Left lung (tissue), 10 donors: ENCODE results near the gene CADM2. TPM values are rescaled to one million over a fixed set of nuclear protein-coding genes. Genes with fewer than 3 reads are reported as not detected.
"Not testable (repeated sequence)": the region's sequence is repeated elsewhere in the genome, so short reads cannot be mapped to it uniquely, and the experiment has no call there.

Experiments used
- ATAC-seq: fragments of 200-7000 bp; cut with Tn5 transposase; one replicate; pipeline ENCODE4 v1.9.1; 2020; ENCODE audit warnings: moderate library complexity
- DNase-seq, 4 donors: peaks; one replicate each; pipeline ENCODE4 v3.0.0-alpha.2; 2013 to 2020
- H3K27ac ChIP-seq, 2 donors: fragments of 200-600 bp; sonication (generic) in 1 of 2; one replicate each; pipeline versions ENCODE4 v1.5.0 to v1.8.0; 2020 to 2021
- H3K27me3 ChIP-seq, 2 donors: fragments of 200-600 bp; sonication (generic) in 1 of 2; one replicate each; pipeline versions ENCODE4 v1.5.0 to v1.8.0; 2020 to 2021
- H3K36me3 ChIP-seq, 2 donors: fragments of 200-600 bp; sonication (generic) in 1 of 2; one replicate each; pipeline versions ENCODE4 v1.5.0 to v1.8.0; 2020 to 2021
- H3K4me1 ChIP-seq, 2 donors: fragments of 200-600 bp; one replicate each; pipeline ENCODE4 v1.8.0; 2021
- H3K4me3 ChIP-seq, 2 donors: fragments of 200-600 bp; sonication (generic) in 1 of 2; one replicate each; pipeline versions ENCODE4 v1.5.0 to v1.8.0; 2020 to 2021; ENCODE audit warnings: mild to moderate bottlenecking in 1 of 2
- H3K9me3 ChIP-seq, 2 donors: fragments of 200-600 bp; sonication (generic) in 1 of 2; one replicate each; pipeline versions ENCODE4 v1.5.0 to v1.8.0; 2020 to 2021
- CTCF ChIP-seq, 2 donors: fragments of 200-600 bp; sonication (generic) in 1 of 2; IDR thresholded peaks; one replicate each; pipeline versions ENCODE4 v1.5.0 to v1.8.0; 2021; ENCODE audit warnings: antibody characterized with exemption in 2 of 2
- intact Hi-C, 2 donors: fragments of 100-400 bp; cut with DNase I; formaldehyde crosslinking; loops; one replicate each; pipeline versions ENCODE4 v1.11.2 to v1.14.2; 2022
- polyA plus RNA-seq, 6 donors: library from polyadenylated mRNA; unstranded; fragments of 120-200 nt; gene quantifications; one replicate each; pipeline ENCODE4 v1.2.1, GENCODE V29; 2013; ENCODE audit not compliant: insufficient read length in 6 of 6
- total RNA-seq, 2 donors: library from RNA; stranded (reverse); fragmentation: NEBNext Ultra II Directional; extraction: Animal tissue kit (Norgen Biotek cat#: 25700); gene quantifications; one replicate each; pipeline ENCODE4 v1.2.1, GENCODE V29; 2021
- donor health status: DM: no; HTN: yes; CAD: no.
- donor health status: DM: no; HTN: no; CAD: no.

Gene CADM2
- total and polyA plus RNA-seq, 8 donors: 0.16 to 2.3 (median 0.74) TPM

DNA sequence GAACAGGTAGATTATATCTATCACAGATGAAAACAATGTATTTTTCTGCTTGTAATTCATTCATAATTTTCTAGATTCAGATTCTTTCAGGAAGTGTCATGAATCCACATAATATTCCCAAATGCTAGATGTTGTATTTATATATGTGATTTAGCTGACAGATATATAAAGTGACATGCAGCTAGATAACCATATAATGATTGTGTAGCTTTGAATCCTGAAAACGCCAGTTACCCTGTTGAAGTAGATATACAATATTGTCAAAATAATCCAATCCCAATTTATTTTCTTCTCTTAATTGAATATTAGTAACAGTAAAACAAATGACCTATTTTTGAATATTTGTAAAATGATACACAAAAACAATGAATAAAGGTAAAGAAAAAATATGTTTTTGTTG, 738.4 kb downstream of the CADM2 start:
- no peak for DNase-seq
- Histone ChIP-seq H3K9me3 (peaks cover 0 to 13% of the 10 kb centered on the region in 2 donors), H3K27me3 (no peaks in the 10 kb centered on the region), H3K27ac (no peak overlapping the region), H3K4me1 (no peaks in the 10 kb centered on the region), H3K36me3 (no peaks in the 10 kb centered on the region), H3K4me3 (no peak overlapping the region)
- intact Hi-C loops: no loop called here
- TF ChIP-seq CTCF (IDR thresholded peaks at IDR 0.05): no peak
- no peak for ATAC-seq

GRCh38 chr3:85706130-85706529, 747.3 kb downstream of the CADM2 start:
- H3K4me3 ChIP-seq: no peak overlapping the region
- intact Hi-C loops: no loop called here

GRCh38 chr3:85708325-85708724, 749.5 kb downstream of the CADM2 start:
- H3K4me3 ChIP-seq, DNase-seq, H3K36me3 ChIP-seq, H3K27me3 ChIP-seq, intact Hi-C loops, ATAC-seq, H3K4me1 ChIP-seq, H3K27ac ChIP-seq, H3K9me3 ChIP-seq: not testable (repeated sequence)

More at GRCh38 chr3:85706130-85706529, 747.3 kb downstream of the CADM2 start:
- TF ChIP-seq CTCF (IDR thresholded peaks at IDR 0.05): no peak
- no peaks in the 10 kb centered on the region for H3K36me3 ChIP-seq
- H3K27me3 ChIP-seq: no peaks in the 10 kb centered on the region
- DNase-seq: no peak
- ATAC-seq: no peak
- no peaks in the 10 kb centered on the region for H3K4me1 ChIP-seq
- H3K27ac ChIP-seq: no peak overlapping the region
- no peaks in the 10 kb centered on the region for H3K9me3 ChIP-seq

DNA sequence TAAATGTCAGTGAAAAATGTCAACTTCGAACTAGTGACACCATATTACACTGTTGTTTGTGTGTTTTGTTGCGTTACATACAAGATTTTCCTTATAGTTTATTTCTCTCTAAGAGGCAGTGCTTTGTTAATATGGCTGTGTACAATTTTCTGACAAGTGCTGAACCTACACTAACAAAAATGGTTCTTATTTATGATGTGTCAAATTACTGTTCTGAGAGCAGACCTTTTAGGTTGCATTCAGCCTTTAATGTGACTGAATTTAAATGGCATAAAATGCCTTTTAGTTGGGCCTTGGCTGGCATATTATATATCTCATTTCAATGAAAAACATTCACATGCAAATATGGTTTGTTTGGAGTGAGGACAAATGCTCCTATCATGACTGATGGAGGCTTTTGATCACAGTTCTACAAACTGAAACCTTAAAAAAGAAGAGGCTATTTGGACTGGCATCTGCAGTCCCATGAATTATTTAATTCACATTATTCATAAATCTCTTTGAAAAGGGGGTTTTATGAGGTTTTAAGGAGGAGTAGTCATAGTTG, 750.6 kb downstream of the CADM2 start:
- no peak for TF ChIP-seq CTCF (IDR thresholded peaks at IDR 0.05)
- H3K36me3 ChIP-seq: no peaks in the 10 kb centered on the region
- DNase-seq (no peak), ATAC-seq (no peak)
- no peaks in the 10 kb centered on the region for H3K27me3 ChIP-seq
- intact Hi-C loops: no loop called here
- no peak overlapping the region for H3K4me3 ChIP-seq
- no peaks in the 10 kb centered on the region for H3K9me3 ChIP-seq
- no peak overlapping the region for H3K27ac ChIP-seq
- no peaks in the 10 kb centered on the region for H3K4me1 ChIP-seq

DNA sequence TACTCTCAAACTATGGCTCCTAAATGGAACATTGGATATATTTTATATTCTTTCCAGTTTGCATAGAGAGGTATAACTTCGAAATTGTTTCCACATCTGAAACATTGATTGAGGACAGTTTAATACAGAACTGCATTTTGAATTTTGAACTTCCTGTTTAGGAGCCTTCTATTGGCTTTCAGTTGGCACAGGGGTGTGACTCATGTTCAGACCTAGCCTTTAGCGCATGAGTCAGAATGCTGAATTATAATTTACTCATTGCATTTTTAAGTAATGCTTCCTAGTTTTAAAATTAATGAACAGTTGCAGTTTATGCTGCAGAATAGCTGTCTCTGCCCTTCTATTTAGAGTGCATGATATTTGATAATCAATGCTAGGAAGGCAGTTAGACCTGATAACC, 751.7 kb downstream of the CADM2 start:
- H3K27me3 ChIP-seq: no peaks in the 10 kb centered on the region
- no peak overlapping the region for H3K27ac ChIP-seq

More for the DNA sequence above, 751.7 kb downstream of the CADM2 start:
- intact Hi-C loops: no loop called here
- H3K36me3 ChIP-seq: no peaks in the 10 kb centered on the region
- no peaks in the 10 kb centered on the region for H3K4me1 ChIP-seq
- no peak for ATAC-seq
- no peaks in the 10 kb centered on the region for H3K9me3 ChIP-seq
- no peak overlapping the region for H3K4me3 ChIP-seq
- TF ChIP-seq CTCF (IDR thresholded peaks at IDR 0.05): no peak
- no peak for DNase-seq
